Activated CD8-positive, alpha-beta memory T cell treated with anti-CD3 and anti-CD28 coated beads for 1 hour (primary cell): Measurements from ENCODE around the gene SRSF5.
"Not testable (repeated sequence)": the region's sequence is repeated elsewhere in the genome, so short reads cannot be mapped to it uniquely, and the experiment has no call there.

Experiments
- DNase-seq, 2 donors: peaks; one replicate each; pipeline ENCODE4 v3.0.0-alpha.2; 2020; ENCODE audit warnings: low read depth in 1 of 2; ENCODE audit errors: extremely low read depth in 1 of 2

Gene SRSF5

DNA sequence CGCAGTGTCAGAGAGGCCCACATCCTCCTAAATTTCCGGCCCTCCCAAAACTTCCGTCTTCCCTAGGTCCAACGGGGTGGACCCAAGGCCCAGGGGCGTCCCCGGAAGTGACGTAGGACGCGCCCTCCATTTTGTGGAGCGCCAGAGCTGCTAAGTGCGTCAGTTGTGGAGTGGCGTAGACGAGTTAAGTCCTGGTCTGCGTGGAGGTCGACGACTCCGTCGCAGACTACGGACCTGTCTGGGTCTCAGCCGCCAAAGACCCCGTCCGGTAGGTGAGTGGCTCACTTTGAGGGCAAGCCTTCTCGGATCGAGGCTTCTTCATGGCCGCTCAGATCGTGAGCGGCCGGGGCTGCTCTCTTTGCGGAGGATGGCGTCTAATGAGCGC lies at the start of gene SRSF5:
SRSF5 (plus strand) TSS at position 159 of the 385 bp plus-strand sequence. CDS start 1,015 bp downstream, outside the sequence.
- DNase-seq, result peak; percentile 85 to 89

- DNase-seq, result not testable (repeated sequence)
These were observed 48.3 kb upstream of the SRSF5 start for GRCh38 chr14:69718614-69719013.

DNA sequence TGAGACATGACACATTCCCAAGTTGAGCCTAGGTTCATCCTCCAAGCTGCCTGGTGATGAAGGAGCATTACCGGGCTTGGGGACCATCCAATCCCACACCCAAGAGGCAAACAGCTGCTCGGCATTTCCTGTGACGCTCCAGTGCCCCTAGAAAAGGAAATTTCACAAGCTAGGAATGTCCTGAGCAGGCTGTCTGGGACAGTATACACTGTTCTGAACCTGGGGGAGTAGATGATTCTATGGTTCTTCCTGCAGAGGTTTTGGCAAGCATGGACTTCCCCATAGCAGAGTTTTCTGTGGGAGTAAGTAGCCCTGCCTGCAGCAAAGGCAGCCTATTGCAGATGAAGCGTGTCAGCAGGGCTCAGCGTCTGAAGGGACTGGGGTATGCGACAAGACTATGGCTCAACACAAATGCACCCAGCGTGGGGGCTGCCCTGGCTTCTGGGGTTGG lies 47.4 kb upstream of the SRSF5 start:
- DNase-seq, result no peak

- no peak for DNase-seq
These were observed 46.0 kb upstream of the SRSF5 start for GRCh38 chr14:69720912-69721311.

DNA sequence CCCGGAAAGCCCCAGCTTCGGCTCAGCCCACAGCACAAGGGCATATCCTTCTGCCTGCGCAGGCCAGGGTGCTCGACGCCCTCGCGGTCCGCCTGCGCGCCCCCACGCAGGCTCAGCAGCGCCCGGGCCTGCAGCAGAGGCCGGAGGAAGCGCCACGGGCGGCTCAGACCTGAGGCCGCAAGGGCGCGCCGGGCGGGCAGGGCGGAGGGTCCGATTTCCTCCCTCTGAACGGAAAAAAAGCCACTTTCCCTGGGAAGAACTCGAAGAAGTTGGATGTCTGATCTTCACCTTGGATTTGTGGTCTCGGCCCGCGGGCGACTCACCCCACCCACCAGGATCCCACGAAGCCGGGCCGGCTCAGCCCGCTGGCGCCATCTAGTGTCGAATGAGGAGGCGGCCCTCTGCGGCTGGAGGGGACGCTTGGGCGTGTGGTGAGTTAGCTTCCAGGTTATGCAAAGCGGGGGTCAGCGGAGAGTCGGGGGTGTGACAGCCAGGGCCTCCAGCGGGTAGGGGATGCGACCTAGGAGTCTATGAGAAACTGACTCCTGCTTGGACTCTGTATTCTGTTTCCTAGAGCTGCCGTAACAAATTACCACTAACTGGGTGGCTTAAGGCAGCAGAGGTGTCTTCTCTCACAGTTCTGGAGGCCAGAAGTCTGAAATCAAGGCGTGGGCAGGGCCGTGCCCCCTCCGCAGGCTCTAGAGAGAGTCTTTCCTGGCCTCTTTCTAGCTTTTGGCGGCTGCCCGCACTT lies 40.0 kb upstream of the SRSF5 start:
- peak; percentile 63 to 77 for DNase-seq

DNA sequence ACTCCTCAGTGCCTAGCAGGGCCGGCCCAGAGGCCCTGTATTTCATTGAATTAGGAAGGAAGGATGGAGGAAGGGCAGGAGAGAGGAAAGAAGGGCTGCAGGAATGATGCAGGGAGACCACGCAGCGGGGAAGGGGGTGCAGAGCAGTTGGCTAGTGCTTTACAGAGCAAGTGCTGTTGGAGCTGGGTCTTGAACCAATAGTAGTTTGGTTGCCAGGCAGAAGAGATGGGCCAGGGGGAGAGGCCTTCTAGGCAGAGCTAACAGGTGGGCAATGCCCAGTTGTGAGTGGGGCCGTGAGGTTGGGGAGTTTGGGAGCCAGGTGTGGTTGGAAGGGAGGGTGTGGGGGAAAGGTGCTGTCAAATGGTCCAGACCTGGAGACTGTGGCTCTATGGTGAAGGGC lies 39.1 kb upstream of the SRSF5 start:
- no peak for DNase-seq

DNA sequence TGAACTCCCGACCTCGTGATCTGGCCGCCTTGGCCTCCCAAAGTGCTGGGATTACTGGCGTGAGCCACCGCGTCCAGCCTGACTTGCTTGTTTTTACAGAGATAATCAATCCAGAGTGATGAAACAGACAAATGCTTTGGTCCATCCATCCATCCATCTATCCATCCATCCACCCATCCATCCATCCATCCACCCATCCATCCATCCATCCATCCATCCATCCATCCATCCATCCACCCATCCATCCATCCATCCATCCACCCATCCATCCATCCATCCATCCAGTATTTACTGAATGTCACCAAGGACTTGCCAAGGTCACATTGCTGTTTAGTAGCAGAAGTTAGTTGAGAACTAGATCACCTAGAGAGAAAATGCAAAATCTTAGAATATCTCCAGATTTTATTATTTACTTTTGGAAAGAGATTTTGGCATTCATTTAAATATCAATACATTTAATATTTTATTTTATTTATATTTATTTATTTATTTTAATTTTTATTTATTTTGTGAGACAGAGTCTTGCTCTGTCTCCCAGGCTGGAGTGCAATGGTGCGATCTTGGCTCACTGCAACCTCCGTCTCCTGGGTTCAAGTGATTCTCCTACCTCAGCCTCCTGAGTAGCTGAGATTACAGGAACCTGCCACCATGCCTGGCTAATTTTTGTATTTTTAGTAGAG lies 34.9 kb upstream of the SRSF5 start:
- not testable (repeated sequence) for DNase-seq

DNA sequence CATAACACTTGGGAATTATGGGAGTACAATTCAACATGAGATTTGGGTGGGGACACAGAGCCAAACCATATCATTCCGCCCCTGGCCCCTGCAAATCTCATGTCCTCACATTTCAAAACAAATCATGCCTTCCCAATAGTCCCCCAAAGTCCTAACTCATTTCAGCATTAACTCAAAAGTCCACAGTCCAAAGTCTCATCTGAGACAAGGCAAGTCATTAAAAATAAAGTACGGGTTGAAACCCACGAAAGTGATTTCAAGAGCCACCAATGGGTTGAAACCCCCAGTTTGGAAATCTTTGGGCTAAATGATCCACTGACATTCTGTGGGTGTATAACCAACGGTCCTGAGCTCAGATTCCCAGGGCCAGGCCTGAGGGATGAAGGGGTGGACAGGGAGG lies 30.5 kb upstream of the SRSF5 start:
- not testable (repeated sequence) for DNase-seq

GRCh38 chr14:69741055-69741454 lies 25.9 kb upstream of the SRSF5 start:
- no peak for DNase-seq

GRCh38 chr14:69749956-69750355 lies 17.0 kb upstream of the SRSF5 start:
- no peak for DNase-seq

DNA sequence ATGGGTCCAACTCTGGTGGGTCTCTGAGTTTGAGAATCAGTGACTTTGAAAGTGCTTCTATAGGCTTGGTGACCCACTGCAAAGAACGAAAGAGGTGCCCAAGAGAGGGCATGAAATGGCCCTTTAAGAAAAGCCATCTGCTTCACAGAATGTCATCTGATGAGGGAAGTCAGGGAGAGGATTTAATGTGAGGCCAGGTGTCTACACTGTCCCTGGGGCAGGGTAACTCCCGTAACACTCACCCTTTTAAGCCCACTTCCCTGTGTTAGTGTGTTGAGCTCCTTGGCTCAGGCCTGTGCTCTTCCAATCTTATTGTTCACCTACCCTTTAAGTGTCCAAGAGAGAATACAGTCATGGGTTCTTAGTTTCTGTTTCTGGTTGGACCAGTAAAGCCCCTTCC lies 16.4 kb upstream of the SRSF5 start:
- DNase-seq, result no peak

DNA sequence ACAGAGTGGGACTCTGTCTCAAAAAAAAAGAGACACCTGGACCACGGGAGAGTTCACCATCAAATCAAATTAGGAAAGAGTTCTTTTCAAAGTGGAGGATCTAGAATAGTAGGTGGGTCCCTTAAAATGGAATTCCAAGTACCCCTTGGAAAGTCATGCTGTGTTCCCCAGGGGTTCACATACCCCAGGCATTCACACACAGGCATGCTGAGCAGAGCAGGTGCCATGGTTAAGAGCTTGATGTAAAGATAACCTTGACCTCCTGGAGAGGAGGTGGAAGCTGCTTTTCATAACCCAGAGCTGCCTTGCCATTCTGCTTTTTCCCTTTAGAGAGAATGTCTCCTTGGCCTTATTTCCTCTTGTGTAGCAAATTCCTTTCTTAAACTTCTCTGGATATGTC lies 14.2 kb upstream of the SRSF5 start:
- DNase-seq, result no peak

GRCh38 chr14:69753860-69754259 lies 13.1 kb upstream of the SRSF5 start:
- no peak for DNase-seq

DNA sequence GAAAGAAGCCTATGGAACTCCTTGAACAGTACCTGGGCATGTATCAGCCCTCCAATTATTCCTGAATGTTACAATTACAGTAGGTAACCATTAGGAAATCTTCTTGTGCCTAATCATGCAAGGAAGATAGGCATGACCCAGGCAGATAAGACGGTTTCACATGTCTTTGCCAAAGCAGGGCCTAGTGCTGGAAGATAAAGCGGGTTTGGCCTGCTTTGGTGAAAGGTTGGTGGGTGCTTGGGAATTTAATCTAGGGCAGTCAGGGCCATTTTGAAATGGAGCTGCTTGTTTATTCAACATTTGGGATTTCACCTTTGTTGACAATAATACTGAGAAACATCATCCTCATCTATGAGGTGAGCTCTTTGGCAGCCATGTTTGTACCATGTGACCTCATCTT lies 12.5 kb upstream of the SRSF5 start:
- DNase-seq, result no peak

- DNase-seq, result no peak
These were observed 11.6 kb upstream of the SRSF5 start for GRCh38 chr14:69755296-69755695.

GRCh38 chr14:69755784-69756183 lies 11.2 kb upstream of the SRSF5 start:
- no peak for DNase-seq

GRCh38 chr14:69756298-69756697 lies 10.6 kb upstream of the SRSF5 start:
- no peak for DNase-seq

DNA sequence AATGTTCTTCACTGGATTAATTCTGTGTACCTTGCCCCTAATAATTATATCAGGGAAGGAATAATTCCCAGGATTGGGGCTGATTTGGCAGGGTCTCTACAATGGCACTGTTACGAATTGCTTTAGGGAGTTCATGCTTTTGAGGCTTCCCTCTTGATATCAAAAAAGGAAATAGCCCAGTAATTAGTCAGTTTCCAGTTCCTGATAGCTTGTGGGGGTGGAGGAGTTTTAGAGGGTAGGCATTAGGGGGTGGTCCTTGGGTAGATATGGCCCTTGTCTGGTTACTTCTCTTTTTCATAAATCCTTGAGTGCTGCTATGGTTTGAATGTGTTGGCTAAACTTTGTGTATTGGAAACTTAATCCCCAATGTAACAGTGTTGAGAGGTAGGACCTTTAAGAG lies 6.1 kb upstream of the SRSF5 start:
- no peak for DNase-seq

- no peak for DNase-seq
These were observed 3.0 kb upstream of the SRSF5 start for GRCh38 chr14:69763761-69764510.

DNA sequence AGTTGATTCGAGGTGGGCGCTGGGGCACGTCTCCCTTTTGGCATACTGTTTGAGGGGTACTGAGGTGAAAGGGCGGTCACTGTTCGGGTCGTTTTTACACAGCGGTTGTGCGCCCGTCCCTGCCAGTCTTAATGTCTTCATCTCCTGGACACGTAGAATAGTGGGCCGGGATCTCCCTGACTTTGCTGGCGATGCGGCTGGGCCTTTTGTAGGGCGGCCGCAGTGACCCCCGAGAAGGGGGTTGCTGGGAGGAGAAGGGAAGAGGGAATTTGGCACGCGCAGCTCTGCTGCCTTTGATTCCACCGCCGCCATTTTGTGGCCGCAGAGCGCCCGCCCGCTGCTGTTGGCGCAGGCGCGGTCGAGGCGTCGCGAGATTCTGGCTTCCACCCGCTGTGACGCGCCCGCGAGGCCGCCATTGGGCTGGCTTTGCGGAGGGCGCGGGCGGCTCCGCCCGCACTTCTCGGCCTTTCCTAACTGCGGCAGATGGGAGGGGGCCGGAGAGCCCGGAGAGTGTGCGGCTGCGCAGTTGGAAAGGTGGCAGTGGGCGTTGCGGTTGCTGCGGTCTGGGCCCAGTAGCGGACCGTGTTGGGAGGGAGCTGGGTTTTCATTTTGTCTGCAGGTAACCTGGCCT lies 542 bp downstream of the SRSF5 start:
- peak; percentile 48 to 80 for DNase-seq

GRCh38 chr14:69768873-69769272 lies 1.9 kb downstream of the SRSF5 start:
- DNase-seq, result no peak
